Tongue (tissue), 2 donors: ENCODE measurements around the gene ATP4B. TPM values are rescaled to one million over a fixed set of nuclear protein-coding genes. Genes with fewer than 3 reads are reported as not detected.
"Not testable (repeated sequence)": the region's sequence is repeated elsewhere in the genome, so short reads cannot be mapped to it uniquely, and the experiment has no call there.

Experiments
- DNase-seq: peaks from one replicate; pipeline ENCODE4 v3.0.0-alpha.2; 2015
- total RNA-seq: library from RNA; depleted of rRNA; stranded (reverse); fragments of >200 nt; gene quantifications from one replicate; pipeline ENCODE4 v1.2.3, GENCODE V29; 2014

Gene ATP4B
- total RNA-seq, 1 donor from 2014 or later, result not detected

GRCh38 chr13:113639616-113640262, 18.3 kb downstream of the ATP4B start:
- no peak for DNase-seq

- no peak for DNase-seq
Observed at GRCh38 chr13:113638806-113639205, 19.2 kb downstream of the ATP4B start.

- no peak for DNase-seq
Observed at GRCh38 chr13:113638173-113638746, 19.7 kb downstream of the ATP4B start.

GRCh38 chr13:113637262-113638160, 20.5 kb downstream of the ATP4B start:
- DNase-seq, result no peak

GRCh38 chr13:113636266-113636963, 21.6 kb downstream of the ATP4B start:
- no peak for DNase-seq

GRCh38 chr13:113635709-113636108, 22.3 kb downstream of the ATP4B start:
- no peak for DNase-seq

GRCh38 chr13:113635048-113635420, 23.0 kb downstream of the ATP4B start:
- no peak for DNase-seq

- DNase-seq, result no peak
Observed at GRCh38 chr13:113634279-113635047, 23.5 kb downstream of the ATP4B start.

GRCh38 chr13:113633485-113633873, 24.5 kb downstream of the ATP4B start:
- DNase-seq, result no peak

- DNase-seq, result no peak
Observed at GRCh38 chr13:113632706-113633484, 25.1 kb downstream of the ATP4B start.

GRCh38 chr13:113631341-113632095, 26.5 kb downstream of the ATP4B start:
- no peak for DNase-seq

GRCh38 chr13:113630804-113631203, 27.2 kb downstream of the ATP4B start:
- no peak for DNase-seq

GRCh38 chr13:113630296-113630695, 27.7 kb downstream of the ATP4B start:
- no peak for DNase-seq

GRCh38 chr13:113629866-113630265, 28.1 kb downstream of the ATP4B start:
- peak; percentile 41 for DNase-seq

- no peak for DNase-seq
Observed at GRCh38 chr13:113628291-113629270, 29.4 kb downstream of the ATP4B start.

- no peak for DNase-seq
Observed at GRCh38 chr13:113627136-113627535, 30.9 kb downstream of the ATP4B start.

- DNase-seq, result no peak
Observed at GRCh38 chr13:113625965-113626721, 31.9 kb downstream of the ATP4B start.

GRCh38 chr13:113624640-113625304, 33.2 kb downstream of the ATP4B start:
- not testable (repeated sequence) for DNase-seq
